Activated T-helper 1 cell treated with anti-CD3 and anti-CD28 coated beads, Interleukin-12 subunit alpha, Interleukin-12 subunit beta, Interleukin-2, Interleukin-4 antibody, amounts not matched to agents 30 ng/mL and 10 ng/mL and 1 ng/mL, durations not matched to agents 14 hours and 24 hours and 36 hours (primary cell): ENCODE data around the gene ARHGEF39. TPM values are rescaled to one million over a fixed set of nuclear protein-coding genes. Genes with fewer than 3 reads are reported as not detected.

ENCODE experiments used
- DNase-seq: peaks from one replicate; pipeline ENCODE4 v3.0.0; 2021; ENCODE audit warnings: low spot score
- H3K27ac Mint-ChIP-seq: one replicate; pipeline ENCODE4 v1.8.0; 2021; ENCODE audit warnings: mild to moderate bottlenecking, mixed read lengths
- H3K27me3 Mint-ChIP-seq: one replicate; pipeline ENCODE4 v1.8.0; 2022; ENCODE audit warnings: mild to moderate bottlenecking, moderate library complexity, mixed read lengths; ENCODE audit not compliant: insufficient read depth
- H3K36me3 Mint-ChIP-seq: one replicate; pipeline ENCODE4 v1.8.0; 2021; ENCODE audit warnings: low read depth, mixed read lengths
- H3K4me1 Mint-ChIP-seq: one replicate; pipeline ENCODE4 v1.8.0; 2021; ENCODE audit warnings: low read depth, mixed read lengths
- H3K4me3 Mint-ChIP-seq: one replicate; pipeline ENCODE4 v1.8.0; 2021; ENCODE audit warnings: mild to moderate bottlenecking, moderate library complexity, mixed read lengths
- H3K9me3 Mint-ChIP-seq: one replicate; pipeline ENCODE4 v1.8.0; 2021; ENCODE audit warnings: mixed read lengths
- intact Hi-C: fragments of 100-400 bp; cut with micrococcal nuclease; formaldehyde crosslinking; loops from one replicate; pipeline ENCODE4 v1.15.1; 2024
- total RNA-seq: library from RNA; stranded (reverse); gene quantifications from 2 replicates; pipeline ENCODE4 v1.2.3, GENCODE V29; 2022

ARHGEF39 gene
- total RNA-seq, 1 donor from 2014 or later: 7.9 TPM

DNA sequence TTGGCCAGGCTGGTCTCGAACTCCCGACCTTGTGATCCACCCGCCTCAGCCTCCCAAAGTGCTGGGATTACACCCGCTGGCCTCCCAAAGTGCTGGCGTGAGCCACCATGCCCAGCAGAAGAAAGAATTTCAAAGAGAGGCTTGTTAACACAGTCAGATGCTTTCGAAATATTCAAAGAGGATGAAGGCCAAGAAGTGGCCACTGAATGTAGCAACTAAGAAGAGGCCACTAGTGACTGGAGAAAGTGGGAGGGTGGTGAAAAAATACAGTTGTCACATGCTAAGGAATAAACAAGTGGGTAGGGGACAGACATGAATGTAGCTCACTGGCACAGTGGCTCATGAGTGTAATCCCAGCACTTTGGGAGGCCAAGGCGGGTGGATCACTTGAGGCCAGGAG is 37.7 kb upstream of the ARHGEF39 start:
- no peaks in the 10 kb centered on the region for H3K27me3 Mint-ChIP-seq
- intact Hi-C loops: no loop called here
- no peak overlapping the region for H3K4me3 Mint-ChIP-seq
- H3K36me3 Mint-ChIP-seq: peaks cover 38% of the 10 kb centered on the region
- H3K4me1 Mint-ChIP-seq: no peaks in the 10 kb centered on the region
- no peaks in the 10 kb centered on the region for H3K9me3 Mint-ChIP-seq
- no peak for DNase-seq
- H3K27ac Mint-ChIP-seq: no peak overlapping the region

DNA sequence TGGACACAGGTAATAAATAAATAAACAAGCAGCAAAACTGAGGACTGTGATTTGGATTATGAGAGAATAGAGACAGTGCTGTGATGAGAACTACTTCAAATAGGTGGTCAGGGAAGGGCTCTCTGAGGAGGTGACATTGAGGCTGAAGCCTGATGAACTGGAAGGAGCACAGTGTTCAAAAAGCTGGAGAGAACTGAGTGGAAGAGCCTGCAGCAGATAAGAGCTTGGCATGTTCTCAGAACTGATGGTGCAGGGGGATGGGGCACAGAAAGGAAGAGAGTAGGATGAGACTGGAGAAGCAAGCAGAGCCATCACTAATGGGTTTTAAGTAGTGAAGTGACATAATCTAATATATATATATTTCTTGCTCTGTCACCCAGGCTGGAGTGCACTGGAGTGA is 35.9 kb upstream of the ARHGEF39 start:
- DNase-seq: no peak
- no peak overlapping the region for H3K4me3 Mint-ChIP-seq
- H3K9me3 Mint-ChIP-seq: no peaks in the 10 kb centered on the region
- no peaks in the 10 kb centered on the region for H3K4me1 Mint-ChIP-seq
- peaks cover 40% of the 10 kb centered on the region for H3K36me3 Mint-ChIP-seq
- H3K27me3 Mint-ChIP-seq: no peaks in the 10 kb centered on the region
- intact Hi-C loops: no loop called here
- H3K27ac Mint-ChIP-seq: no peak overlapping the region

DNA sequence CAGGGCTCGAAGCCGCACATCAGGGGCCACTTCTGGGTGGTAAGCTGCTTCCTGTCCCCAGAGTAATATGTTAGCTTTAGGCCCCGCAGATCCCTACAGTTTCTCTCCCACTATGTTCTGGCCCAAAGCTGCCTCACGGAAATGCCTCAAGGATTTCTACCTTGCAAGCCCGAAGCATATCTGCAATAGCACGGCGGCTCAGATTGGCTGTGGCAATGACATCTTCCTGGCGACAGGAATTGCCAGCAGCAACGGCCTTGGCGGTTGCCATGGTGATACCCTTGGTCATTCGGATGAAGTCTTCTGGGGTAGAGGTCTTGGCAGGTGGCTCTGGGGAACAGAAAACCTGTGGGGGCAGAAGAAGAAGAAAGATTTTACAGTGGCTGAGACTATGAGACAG is 35.0 kb upstream of the ARHGEF39 start:
- intact Hi-C loops: no loop called here
- Mint-ChIP-seq H3K27me3 (no peaks in the 10 kb centered on the region), H3K27ac (no peak overlapping the region), H3K4me1 (no peaks in the 10 kb centered on the region), H3K36me3 (peaks cover 37% of the 10 kb centered on the region), H3K4me3 (no peak overlapping the region), H3K9me3 (no peaks in the 10 kb centered on the region)
- DNase-seq: no peak

DNA sequence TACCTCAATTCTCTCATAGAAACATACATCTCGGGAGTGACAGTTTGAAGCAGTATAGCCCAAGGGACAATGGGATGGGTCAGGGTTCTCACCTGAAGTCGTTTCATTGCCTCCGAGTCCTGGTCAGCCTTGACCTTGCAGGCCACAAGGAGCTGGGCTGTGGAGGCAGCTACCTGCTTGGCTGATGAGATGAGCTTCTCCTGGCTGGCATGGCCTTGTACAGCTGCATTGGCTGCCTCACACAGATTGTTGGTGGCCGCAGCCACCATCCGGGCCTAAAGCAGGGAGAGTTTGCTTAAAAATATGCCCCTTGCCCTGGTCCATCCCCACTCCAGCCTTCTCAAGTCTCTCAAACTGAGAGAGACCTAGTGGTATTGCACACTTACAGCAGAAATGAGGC is 33.2 kb upstream of the ARHGEF39 start:
- Mint-ChIP-seq H3K4me3 (no peak overlapping the region), H3K27me3 (no peaks in the 10 kb centered on the region), H3K4me1 (no peaks in the 10 kb centered on the region), H3K9me3 (no peaks in the 10 kb centered on the region), H3K27ac (no peak overlapping the region), H3K36me3 (peaks cover 23% of the 10 kb centered on the region)
- intact Hi-C loops: no loop called here
- no peak for DNase-seq

DNA sequence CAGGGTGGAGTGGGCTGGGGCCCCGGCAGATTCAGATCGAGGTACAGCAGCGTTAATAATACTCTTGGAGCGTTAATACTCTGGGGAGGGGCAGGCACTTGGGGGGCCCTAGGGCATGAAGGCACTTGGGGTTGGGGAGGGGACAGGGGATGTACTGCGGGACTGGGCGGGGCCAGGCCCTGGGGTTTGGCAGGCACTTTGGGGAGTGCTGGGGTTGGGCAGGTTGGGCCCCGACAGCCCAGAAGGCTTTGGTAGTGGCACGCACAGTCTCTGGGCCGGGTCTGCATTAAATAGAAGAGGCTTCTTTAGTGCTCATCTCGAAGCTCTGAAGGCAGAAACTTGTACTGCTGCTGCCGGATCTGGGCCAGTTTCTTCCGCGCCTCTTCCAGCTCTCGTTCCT is 32.5 kb upstream of the ARHGEF39 start:
- intact Hi-C loops: loop anchor here (2.0 kb wide), 3 partner anchors 31 to 93 kb away; partner anchors contain the start of gene TESK1
- no peaks in the 10 kb centered on the region for H3K4me1 Mint-ChIP-seq
- no peaks in the 10 kb centered on the region for H3K27me3 Mint-ChIP-seq
- DNase-seq: no peak
- H3K9me3 Mint-ChIP-seq: no peaks in the 10 kb centered on the region
- H3K36me3 Mint-ChIP-seq: peaks cover 18% of the 10 kb centered on the region
- no peak overlapping the region for H3K4me3 Mint-ChIP-seq
- no peak overlapping the region for H3K27ac Mint-ChIP-seq

DNA sequence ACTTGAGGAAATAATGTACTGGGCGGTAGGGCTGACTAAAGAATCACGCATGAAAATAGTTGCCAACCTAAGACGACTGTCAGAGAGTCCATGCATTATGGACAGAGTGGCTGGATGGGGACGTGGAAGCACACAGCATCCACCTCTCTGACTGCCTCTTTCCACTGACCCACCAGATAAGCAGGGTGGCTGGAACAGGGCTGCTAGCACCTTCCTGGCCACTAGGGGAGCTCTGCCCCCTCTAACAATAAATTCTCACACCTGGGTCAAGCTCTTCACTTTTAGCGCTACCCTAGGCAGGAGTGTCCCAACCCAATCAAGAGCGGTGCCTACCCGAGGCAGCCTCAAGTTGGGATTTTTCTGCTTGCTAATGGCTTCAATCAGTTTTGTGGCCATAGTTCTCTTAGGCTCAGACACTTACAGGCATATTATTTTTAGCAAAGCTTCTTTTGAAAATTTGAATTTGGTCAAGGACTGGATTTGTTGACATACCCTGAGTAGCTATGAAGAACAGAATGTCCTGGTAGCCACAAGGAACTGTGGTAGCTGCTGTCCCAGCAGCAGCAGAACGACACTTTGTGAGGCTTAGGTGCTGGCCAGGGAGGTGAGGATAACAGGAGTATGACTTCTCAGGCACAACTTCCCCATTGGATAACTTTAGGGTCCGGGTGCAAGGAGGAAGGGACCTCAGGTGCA is 31.7 kb upstream of the ARHGEF39 start:
- Mint-ChIP-seq H3K27ac (no peak overlapping the region), H3K9me3 (no peaks in the 10 kb centered on the region), H3K36me3 (peaks cover 18% of the 10 kb centered on the region), H3K27me3 (no peaks in the 10 kb centered on the region), H3K4me3 (no peak overlapping the region), H3K4me1 (peaks cover 5% of the 10 kb centered on the region)
- peak; percentile 23 for DNase-seq
- intact Hi-C loops: loop anchor here (1.0 to 2.0 kb wide), 4 partner anchors 32 to 215 kb away; partner anchors contain the start of gene TESK1

DNA sequence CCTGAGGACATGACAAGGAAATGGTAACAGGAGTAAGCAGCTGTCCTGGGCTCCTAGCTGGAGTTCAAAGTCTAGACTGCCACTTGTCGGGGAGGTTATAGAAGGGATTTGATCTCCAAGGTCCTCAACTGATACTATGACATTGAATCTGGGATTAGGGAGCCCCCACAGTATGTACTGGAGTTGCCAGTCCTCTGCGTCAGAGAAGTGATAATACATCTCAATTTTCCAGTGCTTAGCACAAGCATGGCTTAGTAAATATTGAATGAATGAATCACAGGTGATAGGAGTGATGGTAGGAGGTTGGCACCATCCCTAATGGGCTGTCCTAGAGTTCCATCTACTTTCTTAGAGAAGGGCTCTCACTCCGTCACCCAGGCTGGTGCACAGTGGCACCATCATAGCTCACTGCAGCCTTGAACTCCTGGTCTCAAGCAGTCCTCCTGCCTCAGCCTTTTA is 31.0 kb upstream of the ARHGEF39 start:
- no peak for DNase-seq
- H3K27me3 Mint-ChIP-seq: no peaks in the 10 kb centered on the region
- H3K27ac Mint-ChIP-seq: no peak overlapping the region
- H3K4me1 Mint-ChIP-seq: peaks cover 12% of the 10 kb centered on the region
- H3K9me3 Mint-ChIP-seq: no peaks in the 10 kb centered on the region
- intact Hi-C loops: loop anchor here (1.0 to 2.0 kb wide), 4 partner anchors 33 to 215 kb away; partner anchors contain the start of gene TESK1
- peaks cover 18% of the 10 kb centered on the region for H3K36me3 Mint-ChIP-seq
- no peak overlapping the region for H3K4me3 Mint-ChIP-seq

DNA sequence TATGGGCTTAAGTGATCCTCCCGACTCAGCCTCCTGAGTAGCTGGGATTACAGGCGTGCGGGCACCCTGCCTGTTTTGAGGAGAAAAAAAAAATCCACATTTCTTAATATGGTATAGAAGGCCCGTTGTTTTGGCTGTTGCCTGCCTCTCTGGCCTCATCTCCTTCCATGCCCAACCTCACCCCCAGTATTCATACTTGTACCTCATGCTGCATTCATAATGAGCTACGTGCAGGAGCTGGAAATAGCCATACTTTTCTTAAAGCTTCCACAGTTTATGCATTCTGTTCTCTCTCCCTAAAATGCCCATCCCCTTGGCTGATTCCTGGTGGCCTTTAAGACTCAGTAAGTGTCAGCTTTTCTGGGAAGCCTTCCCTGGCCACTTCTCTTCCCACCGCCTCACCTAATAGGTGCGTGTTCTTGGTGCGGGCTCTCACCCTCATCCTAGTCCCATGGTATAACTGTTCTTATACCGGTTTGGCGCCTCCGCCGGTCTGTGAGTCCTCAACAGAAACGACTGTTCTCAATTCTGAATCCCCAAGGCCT is 26.8 kb upstream of the ARHGEF39 start:
- Mint-ChIP-seq H3K27ac (peak overlapping the region; percentile 55), H3K36me3 (peaks cover 7% of the 10 kb centered on the region), H3K4me3 (peak overlapping the region; percentile 84), H3K4me1 (peaks cover 26% of the 10 kb centered on the region), H3K9me3 (no peaks in the 10 kb centered on the region), H3K27me3 (peaks cover 2% of the 10 kb centered on the region)
- intact Hi-C loops: loop anchor here (2.0 kb wide), 1 partner anchor 33 kb away; the partner anchor contains the start of genes CCDC107 and RMRP
- DNase-seq: no peak

DNA sequence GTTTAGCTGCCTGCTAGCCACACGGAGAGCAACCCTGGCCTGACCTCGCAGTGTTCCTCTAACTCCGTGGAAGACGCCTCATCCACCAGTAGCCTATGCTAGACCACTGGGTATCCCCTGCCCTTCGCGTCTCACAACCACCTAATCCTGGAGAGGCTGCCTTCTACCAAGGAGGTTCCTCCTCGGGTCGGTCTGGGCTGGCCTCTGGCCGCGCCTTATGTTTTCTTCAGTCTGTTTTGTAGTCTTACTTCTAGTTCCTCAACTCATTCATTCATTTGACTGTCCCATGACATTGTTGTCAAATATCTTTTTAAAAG is 26.3 kb upstream of the ARHGEF39 start:
- H3K4me1 Mint-ChIP-seq: peaks cover 26% of the 10 kb centered on the region
- H3K9me3 Mint-ChIP-seq: no peaks in the 10 kb centered on the region
- H3K27me3 Mint-ChIP-seq: peaks cover 2% of the 10 kb centered on the region
- peak overlapping the region; percentile 55 for H3K27ac Mint-ChIP-seq
- intact Hi-C loops: loop anchor here (2.0 kb wide), 1 partner anchor 32 kb away; the partner anchor contains the start of genes CCDC107 and RMRP
- peak overlapping the region; percentile 84 for H3K4me3 Mint-ChIP-seq
- H3K36me3 Mint-ChIP-seq: peaks cover 1% of the 10 kb centered on the region
- no peak for DNase-seq

DNA sequence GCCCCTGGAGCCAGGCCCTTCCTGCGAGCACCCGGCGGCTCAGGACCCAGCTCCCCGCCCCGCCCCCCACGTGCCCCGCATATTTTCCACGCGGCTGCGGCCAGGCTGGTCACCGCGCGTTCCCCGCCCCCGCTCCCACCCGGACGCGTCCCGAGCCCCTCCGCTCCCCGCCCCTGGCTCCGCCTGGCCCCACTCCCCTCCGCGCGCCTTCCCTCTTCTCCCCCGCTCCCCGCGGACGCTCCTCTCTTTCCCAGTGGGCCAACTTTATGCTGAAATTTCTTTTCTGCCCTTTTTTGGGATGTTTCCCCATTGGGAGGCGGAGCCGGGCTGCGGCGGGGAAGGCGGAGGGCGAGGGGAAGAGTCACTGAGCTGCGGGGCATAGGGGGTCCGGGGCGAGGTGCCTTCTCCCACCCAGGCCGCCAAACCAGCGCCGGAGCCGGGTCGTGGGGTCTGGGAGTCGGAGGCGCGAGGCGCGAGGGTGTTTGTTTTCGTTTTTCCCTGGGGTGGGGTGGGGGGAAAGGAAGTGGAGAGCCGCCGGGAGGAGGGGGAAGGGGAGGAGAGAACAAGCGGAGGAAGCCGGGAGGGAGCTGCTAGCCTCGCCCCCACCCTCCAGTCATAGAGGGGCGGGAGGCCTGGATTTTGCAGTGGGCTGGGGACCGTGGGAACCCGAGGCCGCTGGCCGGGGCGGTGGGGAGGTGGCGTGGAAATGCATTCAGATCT is 25.8 kb upstream of the ARHGEF39 start:
- Mint-ChIP-seq H3K4me1 (peaks cover 26% of the 10 kb centered on the region), H3K27ac (peak overlapping the region; percentile 55), H3K36me3 (no peaks in the 10 kb centered on the region), H3K4me3 (peak overlapping the region; percentile 84), H3K9me3 (no peaks in the 10 kb centered on the region), H3K27me3 (peaks cover 2% of the 10 kb centered on the region)
- DNase-seq: peak; percentile 9
- intact Hi-C loops: loop anchor here (2.0 kb wide), 1 partner anchor 32 kb away; the partner anchor contains the start of genes CCDC107 and RMRP

DNA sequence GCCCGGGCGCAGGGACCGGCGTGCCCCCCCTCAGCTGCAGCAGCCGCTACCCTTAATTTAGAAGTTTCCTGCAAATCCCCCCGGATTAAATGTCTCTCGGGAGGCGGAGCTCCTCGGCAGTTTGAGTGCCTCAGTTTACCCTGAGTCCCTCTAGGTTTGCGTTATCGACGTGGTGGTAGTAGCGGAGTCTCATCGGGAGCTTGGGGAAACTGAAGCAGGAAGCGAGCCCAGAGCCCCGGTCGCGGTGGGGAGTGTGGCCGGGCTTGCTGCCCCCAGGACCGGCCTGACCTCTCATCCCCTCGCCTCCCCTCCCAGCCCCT is 25.3 kb upstream of the ARHGEF39 start:
- Mint-ChIP-seq H3K27ac (peak overlapping the region; percentile 52), H3K4me1 (peaks cover 26% of the 10 kb centered on the region), H3K9me3 (no peaks in the 10 kb centered on the region), H3K36me3 (no peaks in the 10 kb centered on the region), H3K27me3 (peaks cover 2% of the 10 kb centered on the region), H3K4me3 (peak overlapping the region; percentile 71)
- DNase-seq: no peak
- intact Hi-C loops: loop anchor here (2.0 kb wide), 1 partner anchor 31 kb away; the partner anchor contains the start of genes CCDC107 and RMRP

DNA sequence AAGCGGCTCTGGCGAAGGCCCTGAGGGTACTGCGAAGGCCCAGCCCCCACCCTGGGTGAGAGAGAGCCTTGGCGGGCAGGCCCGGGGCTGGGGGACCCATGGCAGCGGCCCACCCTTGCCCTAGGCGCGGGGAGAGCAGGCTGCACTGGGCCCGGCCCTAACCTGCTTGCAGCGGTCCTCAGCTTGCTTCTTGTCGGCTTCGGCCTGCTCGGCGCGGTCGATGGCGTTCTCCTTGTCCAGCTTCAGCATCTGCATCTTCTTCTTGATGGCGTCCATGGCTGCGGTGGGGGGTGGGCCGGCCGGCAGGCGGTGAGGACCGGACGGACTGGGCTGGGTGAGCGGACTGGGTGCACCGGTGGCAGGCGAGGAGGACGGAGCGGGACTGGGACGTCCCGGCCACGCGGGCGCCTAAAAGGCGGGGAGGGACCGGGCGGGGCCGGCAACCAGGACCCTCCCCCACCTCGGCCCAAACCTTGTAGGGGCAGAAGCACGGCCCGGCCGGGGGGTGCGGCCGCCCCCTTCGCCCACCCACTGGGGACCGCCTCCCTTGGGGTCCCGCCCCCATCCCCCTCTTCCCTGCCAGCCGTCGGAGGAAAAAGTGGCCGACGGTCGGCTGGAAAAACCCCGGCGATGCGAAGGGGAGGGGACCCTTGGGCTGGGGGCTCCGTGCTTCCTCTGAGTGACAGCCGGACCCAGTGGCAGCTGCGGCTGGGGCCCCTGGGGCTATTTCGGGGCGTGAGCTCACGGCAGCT is 24.7 kb upstream of the ARHGEF39 start, which contains the start of gene TPM2:
TPM2 (minus strand) TSS at position 384 of the 752 bp plus-strand sequence; CDS start at position 276, 108 bp downstream.
- intact Hi-C loops: loop anchor here (2.0 kb wide), 3 partner anchors 31 to 85 kb away; partner anchors contain the start of genes CCDC107, RMRP and TESK1
- no peaks in the 10 kb centered on the region for H3K36me3 Mint-ChIP-seq
- peaks cover 2% of the 10 kb centered on the region for H3K27me3 Mint-ChIP-seq
- no peak for DNase-seq
- H3K4me3 Mint-ChIP-seq: peak within 1 kb of the TSS; percentile 84
- no peaks in the 10 kb centered on the region for H3K9me3 Mint-ChIP-seq
- H3K4me1 Mint-ChIP-seq: peaks cover 26% of the 10 kb centered on the region
- H3K27ac Mint-ChIP-seq: peak within 1 kb of the TSS; percentile 52
